Stomach smooth muscle (tissue), 2 donors: ENCODE data around the gene PPFIA1.

Experiments used
- H3K27ac ChIP-seq: one replicate; pipeline ENCODE4 v1.7.0; 2013; ENCODE audit warnings: mild to moderate bottlenecking, low read length, inconsistent platforms
- H3K27me3 ChIP-seq, 2 donors: one replicate each; pipeline ENCODE4 v1.7.0; 2013; ENCODE audit warnings: low read length in 2 of 2; ENCODE audit not compliant: insufficient read depth in 2 of 2, control insufficient read depth in 1 of 2
- H3K36me3 ChIP-seq, 2 donors: one replicate each; pipeline ENCODE4 v1.7.0; 2013; ENCODE audit warnings: low read length in 2 of 2; ENCODE audit not compliant: control insufficient read depth in 2 of 2, insufficient read depth in 2 of 2
- H3K4me1 ChIP-seq: one replicate; pipeline ENCODE4 v1.7.0; 2013; ENCODE audit warnings: low read length; ENCODE audit not compliant: control insufficient read depth, insufficient read depth
- H3K4me3 ChIP-seq, 2 donors: one replicate each; pipeline ENCODE4 v1.7.0; 2013; ENCODE audit warnings: low read length in 2 of 2
- H3K9ac ChIP-seq, 2 donors: one replicate each; pipeline ENCODE4 v1.7.0; 2013; ENCODE audit warnings: low read length in 2 of 2, mild to moderate bottlenecking in 1 of 2
- H3K9me3 ChIP-seq, 2 donors: one replicate each; pipeline ENCODE4 v1.7.0; 2013; ENCODE audit warnings: low read length in 2 of 2; ENCODE audit not compliant: control insufficient read depth in 2 of 2
- donor health status: healthy.
- donor health status: Pancreatic carcinoma.

Gene PPFIA1

DNA sequence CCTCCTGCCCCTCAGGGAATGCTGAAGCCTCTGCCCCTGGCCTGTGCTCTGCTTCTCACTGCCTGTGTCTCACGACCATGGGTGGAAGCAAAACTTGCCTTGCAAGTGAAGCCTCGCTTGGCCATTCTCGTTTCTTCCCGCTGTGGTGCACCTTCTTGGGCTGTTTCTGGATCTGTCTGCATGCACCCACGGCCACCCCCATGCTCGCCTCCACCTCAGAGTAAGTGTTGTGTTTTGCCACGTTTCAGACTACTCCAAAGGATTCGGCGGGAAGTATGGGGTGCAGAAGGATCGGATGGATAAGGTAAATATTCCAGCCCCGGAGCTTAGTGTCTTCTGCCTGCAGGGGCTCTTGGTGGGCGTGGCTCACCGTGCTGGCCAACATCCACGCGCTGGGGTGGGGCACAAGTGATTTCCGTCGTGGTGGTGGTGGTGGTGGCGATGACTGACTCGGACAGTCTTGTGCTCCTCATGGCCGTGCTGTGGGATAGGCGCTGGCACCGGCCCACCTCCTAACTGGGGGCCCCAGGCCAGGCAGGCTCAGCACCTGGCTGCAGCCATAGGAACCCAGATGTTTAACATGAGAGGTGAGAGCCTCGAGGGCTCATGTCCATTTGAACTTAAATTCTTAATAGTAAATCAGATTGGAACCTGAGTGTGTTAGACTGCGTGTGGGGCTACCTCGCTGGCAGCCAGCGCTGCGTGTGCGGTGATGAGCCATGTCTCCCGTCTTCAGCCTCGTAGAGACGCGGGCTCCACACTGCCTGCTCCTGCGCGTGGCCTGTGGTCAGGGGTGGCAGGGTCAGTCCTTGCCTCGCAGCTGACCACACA, 152.4 kb downstream of the PPFIA1 start:
- Histone ChIP-seq H3K4me1 (no peaks in the 10 kb centered on the region), H3K9ac (no peak overlapping the region), H3K4me3 (no peak overlapping the region), H3K36me3 (peaks cover 62 to 69% of the 10 kb centered on the region in 2 donors), H3K27ac (no peak overlapping the region), H3K9me3 (no peaks in the 10 kb centered on the region), H3K27me3 (no peaks in the 10 kb centered on the region)

DNA sequence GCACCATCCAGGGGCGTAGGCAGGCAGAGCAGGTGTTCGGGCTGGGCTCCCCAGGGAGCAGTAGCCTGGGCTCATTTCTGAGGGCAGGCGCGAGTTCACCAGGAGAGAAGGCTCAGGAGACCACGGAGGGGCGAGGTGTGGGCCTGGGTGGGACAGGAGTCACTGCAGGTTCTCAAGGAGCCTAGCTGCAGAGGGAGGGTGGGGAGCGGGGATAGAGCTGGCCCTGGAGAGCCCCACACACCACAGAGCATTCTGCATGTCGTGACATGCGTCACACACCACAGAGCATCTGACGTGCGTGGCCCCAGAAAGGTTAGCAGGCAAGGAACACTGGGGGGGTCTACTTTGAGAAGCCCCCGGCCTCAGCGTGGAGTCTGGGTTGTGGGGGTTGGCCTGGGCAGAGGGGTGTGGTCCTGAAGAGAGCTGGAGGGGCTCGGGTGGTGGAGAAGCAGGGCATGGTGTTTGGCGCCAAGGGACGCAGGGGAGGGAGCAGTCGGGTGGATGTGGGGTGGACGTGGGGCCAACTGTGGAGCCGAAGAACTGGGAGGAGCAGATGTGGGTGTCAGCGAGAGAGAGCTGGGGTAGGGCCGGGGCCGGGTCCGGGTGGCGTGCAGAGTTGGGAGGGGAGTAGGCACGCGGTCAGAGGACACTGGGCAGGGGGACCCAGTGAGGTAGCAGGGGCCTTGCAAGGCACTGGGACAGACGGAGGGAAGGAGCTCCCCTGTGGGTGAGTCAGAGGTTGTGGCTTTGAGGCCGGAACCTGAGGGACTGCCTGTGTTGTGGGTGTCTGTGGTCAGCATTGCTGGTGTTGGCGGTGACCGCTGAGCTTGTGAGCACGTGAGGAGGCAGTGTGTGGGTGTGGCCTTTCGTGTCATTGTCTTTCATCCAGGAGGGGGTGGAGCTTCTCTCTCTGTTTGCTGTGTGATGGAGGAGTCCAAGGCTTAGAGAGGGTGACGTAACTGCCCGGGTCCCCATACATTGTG, 153.3 kb downstream of the PPFIA1 start:
- Histone ChIP-seq H3K4me1 (no peaks in the 10 kb centered on the region), H3K4me3 (no peak overlapping the region), H3K27ac (no peak overlapping the region), H3K36me3 (peaks cover 61 to 66% of the 10 kb centered on the region in 2 donors), H3K27me3 (no peaks in the 10 kb centered on the region), H3K9me3 (no peaks in the 10 kb centered on the region), H3K9ac (no peak overlapping the region)

DNA sequence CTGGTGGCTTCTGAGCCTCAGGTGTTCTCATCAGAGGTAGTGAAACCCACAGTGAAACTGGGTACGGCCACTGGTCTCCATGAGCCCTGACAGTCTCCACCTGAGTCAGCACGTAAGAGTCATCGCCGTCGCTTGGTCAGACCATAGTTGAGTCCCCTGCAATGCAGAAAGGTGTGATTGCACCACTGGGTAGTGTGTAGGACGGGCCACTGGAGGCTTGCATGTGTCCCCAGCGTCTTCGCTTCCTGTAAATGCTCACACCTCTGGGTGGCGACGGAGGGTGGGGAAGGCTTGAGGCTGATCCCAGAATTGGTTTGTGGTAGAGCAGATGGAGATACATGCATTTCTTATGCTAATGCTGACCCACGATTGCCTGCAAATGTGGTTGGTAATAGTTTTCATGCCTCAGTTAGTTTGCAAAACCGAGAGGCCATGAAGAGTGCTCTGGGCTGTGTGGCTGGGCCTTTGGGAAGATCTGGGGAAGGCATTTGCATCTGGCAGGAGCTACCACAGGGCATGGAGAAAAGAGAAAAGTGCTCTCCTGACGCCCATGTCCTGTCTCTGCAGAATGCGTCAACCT, 154.4 kb downstream of the PPFIA1 start:
- no peak overlapping the region for H3K4me3 ChIP-seq
- no peaks in the 10 kb centered on the region for H3K9me3 ChIP-seq
- H3K27me3 ChIP-seq, result no peaks in the 10 kb centered on the region
- no peaks in the 10 kb centered on the region for H3K4me1 ChIP-seq
- no peak overlapping the region for H3K27ac ChIP-seq
- H3K9ac ChIP-seq, result no peak overlapping the region
- H3K36me3 ChIP-seq, result peaks cover 67 to 68% of the 10 kb centered on the region in 2 donors

DNA sequence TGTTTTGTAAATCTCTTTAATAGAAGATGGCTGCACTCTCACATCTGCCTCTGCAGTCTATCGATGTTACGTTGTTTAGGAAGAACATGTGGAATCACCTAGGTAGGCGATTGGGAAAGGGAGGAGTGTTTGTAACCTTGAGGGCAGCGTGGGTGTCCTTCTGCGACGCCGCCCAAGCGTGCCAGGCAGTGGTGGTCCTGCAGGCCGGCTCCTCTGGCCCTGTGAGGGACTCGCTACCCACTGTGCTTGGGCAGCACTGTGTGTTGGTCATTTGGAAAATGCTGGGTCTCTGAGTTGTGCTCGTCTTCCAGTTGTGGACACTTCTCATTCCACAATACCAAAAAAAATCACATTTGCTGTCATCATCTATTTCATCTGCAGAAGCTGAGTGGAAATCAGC, 156.9 kb downstream of the PPFIA1 start:
- Histone ChIP-seq H3K4me3 (no peak overlapping the region), H3K9me3 (no peaks in the 10 kb centered on the region), H3K36me3 (peaks cover 69 to 71% of the 10 kb centered on the region in 2 donors), H3K9ac (no peak overlapping the region), H3K27ac (no peak overlapping the region), H3K27me3 (no peaks in the 10 kb centered on the region), H3K4me1 (no peaks in the 10 kb centered on the region)

DNA sequence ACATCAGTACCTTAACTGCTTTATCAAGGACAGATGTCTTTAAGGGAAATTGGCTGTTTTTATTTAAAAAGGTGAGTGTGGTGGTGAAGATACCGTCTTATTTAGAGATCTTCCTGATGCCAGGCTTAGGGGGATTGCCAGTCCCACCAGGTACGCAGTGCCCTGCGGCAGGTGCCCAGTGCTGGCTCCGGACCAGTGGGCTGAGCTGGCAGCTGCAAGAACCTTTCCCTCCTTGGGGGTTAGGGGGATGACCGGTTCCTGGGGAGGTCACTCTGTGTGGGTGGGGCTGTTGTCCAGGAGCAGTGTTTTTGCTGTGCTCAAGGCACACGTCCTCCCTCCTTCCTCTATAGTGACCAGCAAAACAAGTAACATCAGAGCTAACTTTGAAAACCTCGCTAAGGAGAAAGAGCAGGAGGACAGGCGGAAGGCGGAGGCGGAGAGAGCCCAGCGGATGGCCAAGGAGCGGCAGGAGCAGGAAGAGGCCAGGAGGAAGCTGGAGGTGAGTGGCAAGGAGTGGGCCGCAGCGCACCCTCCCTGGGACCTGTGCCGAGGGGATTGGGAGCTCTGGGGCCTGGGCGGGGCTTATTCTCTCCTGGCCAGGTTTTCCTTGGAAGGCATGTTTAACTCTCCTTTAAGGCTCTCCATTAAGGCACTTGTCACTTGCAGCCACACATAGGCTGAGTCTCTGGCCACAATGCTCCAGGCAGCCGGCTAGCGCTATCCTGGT, 158.4 kb downstream of the PPFIA1 start:
- Histone ChIP-seq H3K4me1 (no peaks in the 10 kb centered on the region), H3K9me3 (no peaks in the 10 kb centered on the region), H3K36me3 (peaks cover 67 to 73% of the 10 kb centered on the region in 2 donors), H3K4me3 (no peak overlapping the region), H3K27me3 (no peaks in the 10 kb centered on the region), H3K9ac (no peak overlapping the region), H3K27ac (no peak overlapping the region)

DNA sequence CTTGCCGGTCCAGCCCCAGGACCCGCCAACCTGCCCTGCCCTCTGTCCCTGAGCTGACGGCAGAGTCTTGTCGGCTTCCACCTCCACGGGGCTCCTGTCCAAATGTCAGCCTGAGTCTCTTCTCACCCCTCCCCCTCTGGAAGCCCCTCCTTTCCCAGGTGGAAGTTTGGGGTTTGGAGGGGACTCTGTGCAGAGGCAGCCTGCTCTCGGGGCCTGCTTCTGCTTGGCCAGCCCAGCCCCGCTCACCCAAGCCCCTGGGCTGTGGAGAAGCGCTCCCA, 158.9 kb downstream of the PPFIA1 start:
- Histone ChIP-seq H3K36me3 (peaks cover 66 to 75% of the 10 kb centered on the region in 2 donors), H3K27ac (no peak overlapping the region), H3K9ac (no peak overlapping the region), H3K9me3 (no peaks in the 10 kb centered on the region), H3K4me3 (no peak overlapping the region), H3K27me3 (no peaks in the 10 kb centered on the region), H3K4me1 (no peaks in the 10 kb centered on the region)

DNA sequence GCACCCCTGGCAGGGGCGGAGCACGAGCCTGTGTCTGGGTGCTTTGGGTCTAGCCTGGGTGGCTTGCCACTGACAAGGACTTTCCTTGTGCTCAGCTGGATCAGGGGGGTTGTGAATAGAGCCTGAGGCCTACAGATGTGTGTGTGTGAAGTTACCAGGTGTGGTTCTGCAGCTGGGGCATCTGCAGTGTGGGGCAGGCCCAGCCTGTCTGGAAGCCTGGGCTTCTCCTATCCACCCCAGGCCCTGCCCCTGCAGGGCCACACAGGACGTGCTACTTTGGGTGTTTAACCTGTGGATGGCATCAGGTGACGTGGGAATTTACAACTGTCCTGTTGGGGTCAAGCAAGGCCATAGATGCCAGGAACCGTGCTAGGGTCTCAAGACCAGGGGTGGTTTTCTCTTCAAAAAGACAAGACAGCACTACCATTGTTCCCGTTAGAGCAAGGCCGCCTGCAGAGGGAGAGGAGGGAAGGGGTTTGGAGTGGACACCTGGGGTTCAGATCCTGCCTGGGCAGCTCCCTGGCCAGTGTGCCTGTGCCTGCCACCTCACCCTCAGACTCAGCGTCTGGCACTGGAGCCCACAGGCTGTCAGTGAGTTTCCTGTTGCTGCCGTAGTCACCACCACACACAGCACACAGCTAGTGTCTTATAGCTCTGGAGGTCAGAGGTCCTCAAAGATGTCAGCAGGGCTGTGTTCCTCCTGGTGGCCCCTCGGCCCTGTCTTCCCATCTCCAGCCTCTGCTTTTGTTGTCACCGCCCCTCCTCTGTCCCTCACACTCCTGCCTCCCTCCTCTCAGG, 159.4 kb downstream of the PPFIA1 start:
- no peaks in the 10 kb centered on the region for H3K27me3 ChIP-seq
- H3K4me3 ChIP-seq, result no peak overlapping the region
- H3K4me1 ChIP-seq, result no peaks in the 10 kb centered on the region
- H3K9me3 ChIP-seq, result no peaks in the 10 kb centered on the region
- H3K36me3 ChIP-seq, result peaks cover 65 to 73% of the 10 kb centered on the region in 2 donors
- no peak overlapping the region for H3K27ac ChIP-seq
- no peak overlapping the region for H3K9ac ChIP-seq

DNA sequence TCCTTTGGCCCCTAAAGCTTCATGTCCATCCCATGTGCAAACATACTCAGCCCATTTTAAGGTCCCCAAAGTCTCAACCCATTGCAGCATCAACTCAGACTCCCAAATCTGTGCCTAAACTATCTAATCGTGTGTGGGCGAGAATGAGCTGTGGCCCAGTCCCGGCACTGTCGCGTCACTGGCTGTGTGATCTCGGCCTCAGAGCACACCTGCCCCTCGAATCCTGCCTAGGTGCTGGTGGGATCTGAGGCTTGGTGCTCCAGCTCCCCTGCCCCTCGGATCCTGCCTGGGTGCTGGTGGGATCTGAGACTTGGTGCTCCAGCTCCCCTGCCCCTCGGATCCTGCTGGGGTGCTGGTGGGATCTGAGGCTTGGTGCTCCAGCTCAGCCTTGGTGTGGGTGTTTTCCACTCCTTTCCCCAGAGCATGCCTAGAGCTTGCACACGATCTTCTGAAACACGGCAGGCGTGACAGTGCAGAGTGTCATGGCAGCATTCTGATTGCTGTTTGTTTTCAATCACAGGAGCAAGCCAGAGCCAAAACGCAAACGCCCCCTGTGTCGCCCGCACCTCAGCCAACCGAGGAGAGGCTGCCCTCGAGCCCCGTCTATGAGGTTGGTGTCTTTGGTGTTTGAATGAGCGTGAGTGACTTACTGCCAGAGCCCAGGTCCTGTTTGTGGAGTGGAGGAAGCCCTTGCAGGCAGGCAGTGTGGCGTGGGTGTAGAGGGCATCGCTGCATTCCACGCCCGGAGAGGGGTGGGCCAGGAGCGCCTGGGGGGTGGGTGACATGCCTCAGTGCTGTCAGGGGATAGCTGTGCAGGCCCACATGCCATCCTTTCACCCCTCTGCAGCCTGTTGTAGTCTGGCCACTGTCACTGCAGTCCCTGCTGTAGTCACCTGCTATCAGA, 160.4 kb downstream of the PPFIA1 start:
- no peak overlapping the region for H3K9ac ChIP-seq
- H3K9me3 ChIP-seq, result no peaks in the 10 kb centered on the region
- H3K36me3 ChIP-seq, result peaks cover 64 to 71% of the 10 kb centered on the region in 2 donors
- H3K4me1 ChIP-seq, result no peaks in the 10 kb centered on the region
- H3K27me3 ChIP-seq, result no peaks in the 10 kb centered on the region
- no peak overlapping the region for H3K4me3 ChIP-seq
- no peak overlapping the region for H3K27ac ChIP-seq

DNA sequence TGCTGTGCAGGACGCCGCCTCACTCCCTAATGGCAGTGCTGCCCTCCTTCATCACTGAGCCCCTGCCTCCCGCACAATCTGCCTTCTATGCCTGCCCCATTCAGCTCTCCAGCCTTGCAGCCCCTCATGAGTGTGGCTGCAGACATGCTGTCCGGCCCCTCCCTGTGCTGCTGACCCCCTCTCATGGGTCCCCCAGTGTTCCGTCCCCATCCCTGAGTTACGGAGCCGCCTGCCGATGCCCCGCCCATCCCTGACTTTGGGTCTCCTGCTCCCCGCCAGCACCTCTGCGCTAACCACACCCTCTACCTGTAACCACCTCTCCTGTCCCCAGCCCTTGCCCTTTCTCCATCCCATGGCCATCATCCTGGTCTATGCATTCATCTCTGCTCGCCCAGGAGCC, 161.1 kb downstream of the PPFIA1 start:
- H3K9me3 ChIP-seq, result no peaks in the 10 kb centered on the region
- H3K4me3 ChIP-seq, result no peak overlapping the region
- peaks cover 69 to 78% of the 10 kb centered on the region in 2 donors for H3K36me3 ChIP-seq
- H3K27ac ChIP-seq, result no peak overlapping the region
- H3K4me1 ChIP-seq, result no peaks in the 10 kb centered on the region
- no peak overlapping the region for H3K9ac ChIP-seq
- no peaks in the 10 kb centered on the region for H3K27me3 ChIP-seq
